NCI-H1092 (cell line): ENCODE measurements around the gene PTPRO.
A peak's percentile ranks its signal among the peaks of the same experiment; 100 is the strongest.
"Not testable (repeated sequence)": the region's sequence is repeated elsewhere in the genome, so short reads cannot be mapped to it uniquely, and the experiment has no call there.

Experiments
- DNase-seq: peaks from one replicate; lab custom pipeline; 2025; lab: John Stamatoyannopoulos, UW

PTPRO gene

GRCh38 chr12:15602051-15602672 is 279.9 kb downstream of the PTPRO start:
- DNase-seq = no peak

DNA sequence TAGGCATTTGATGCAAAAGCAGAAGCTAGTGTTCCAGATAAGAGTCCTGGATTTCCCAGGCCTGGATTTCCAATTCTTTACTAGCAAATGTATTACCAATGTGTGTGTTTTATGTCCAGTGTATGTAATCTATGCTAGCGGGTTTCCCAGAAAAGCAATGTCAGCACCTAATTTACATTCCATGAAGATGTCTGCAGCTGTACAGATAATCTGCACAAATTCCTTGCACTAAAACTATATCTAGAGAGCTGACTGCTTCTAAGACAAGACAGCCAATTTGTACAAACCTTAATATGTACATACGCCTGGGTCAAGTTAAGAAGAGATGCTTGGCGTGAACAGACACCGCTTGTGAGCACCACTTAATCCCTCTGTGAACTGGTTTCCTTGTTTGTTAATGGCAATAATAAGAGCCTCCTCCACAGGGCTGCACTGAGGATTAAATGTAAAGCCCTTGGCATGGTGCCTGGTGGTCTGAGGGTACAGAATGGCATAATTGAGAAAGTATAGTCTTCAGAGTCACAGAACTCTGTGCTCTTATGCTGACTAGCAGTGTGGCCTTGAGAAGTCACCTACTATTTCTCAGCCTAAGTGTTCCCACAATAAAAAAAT is 281.3 kb downstream of the PTPRO start:
- DNase-seq = peak; percentile 45

- DNase-seq = no peak
Measured at GRCh38 chr12:15605881-15606590, 283.7 kb downstream of the PTPRO start.

- DNase-seq = no peak
Measured at GRCh38 chr12:15608406-15608805, 286.1 kb downstream of the PTPRO start.

DNA sequence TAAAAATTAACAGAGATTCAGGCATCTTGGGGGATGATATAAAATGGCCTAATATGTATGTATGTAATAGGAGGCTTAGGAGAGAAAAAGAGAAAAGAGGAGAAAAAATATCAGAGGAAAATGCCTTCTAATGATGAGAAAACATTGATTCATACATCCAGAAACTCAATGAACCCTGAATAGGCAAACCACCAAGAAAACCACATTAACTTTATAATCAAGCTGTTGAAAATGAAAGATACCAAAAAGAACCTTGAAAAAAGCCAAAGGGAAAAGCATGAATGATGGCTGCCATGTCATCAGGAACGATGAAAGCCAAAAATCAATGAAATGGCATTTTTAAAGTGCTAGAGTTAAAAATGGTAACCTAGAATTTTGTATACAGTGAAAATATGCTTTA is 286.6 kb downstream of the PTPRO start:
- DNase-seq = no peak

GRCh38 chr12:15613981-15614380 is 291.7 kb downstream of the PTPRO start:
- no peak for DNase-seq

DNA sequence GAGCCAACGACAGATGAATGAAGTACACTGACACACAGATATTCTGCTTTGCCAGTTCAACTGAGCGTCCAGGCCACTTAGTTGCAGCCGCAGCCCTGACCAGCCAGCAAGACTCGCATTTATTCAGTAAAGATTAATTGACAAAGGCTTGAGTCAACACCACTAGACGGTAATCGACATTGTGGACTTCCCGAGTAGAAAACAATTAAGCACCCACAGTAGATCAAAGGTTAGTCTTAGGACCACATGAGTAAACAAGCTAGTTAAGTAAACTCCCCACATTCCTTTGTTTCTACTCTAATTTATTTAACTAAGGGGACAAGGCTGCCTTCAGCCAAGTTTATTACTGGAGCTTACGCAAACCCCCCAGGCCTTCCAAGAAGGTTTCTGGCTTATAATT is 294.2 kb downstream of the PTPRO start:
- DNase-seq = not testable (repeated sequence)

GRCh38 chr12:15620741-15621539 is 298.6 kb downstream of the PTPRO start:
- DNase-seq = no peak

GRCh38 chr12:15625075-15625474 is 302.8 kb downstream of the PTPRO start:
- no peak for DNase-seq

DNA sequence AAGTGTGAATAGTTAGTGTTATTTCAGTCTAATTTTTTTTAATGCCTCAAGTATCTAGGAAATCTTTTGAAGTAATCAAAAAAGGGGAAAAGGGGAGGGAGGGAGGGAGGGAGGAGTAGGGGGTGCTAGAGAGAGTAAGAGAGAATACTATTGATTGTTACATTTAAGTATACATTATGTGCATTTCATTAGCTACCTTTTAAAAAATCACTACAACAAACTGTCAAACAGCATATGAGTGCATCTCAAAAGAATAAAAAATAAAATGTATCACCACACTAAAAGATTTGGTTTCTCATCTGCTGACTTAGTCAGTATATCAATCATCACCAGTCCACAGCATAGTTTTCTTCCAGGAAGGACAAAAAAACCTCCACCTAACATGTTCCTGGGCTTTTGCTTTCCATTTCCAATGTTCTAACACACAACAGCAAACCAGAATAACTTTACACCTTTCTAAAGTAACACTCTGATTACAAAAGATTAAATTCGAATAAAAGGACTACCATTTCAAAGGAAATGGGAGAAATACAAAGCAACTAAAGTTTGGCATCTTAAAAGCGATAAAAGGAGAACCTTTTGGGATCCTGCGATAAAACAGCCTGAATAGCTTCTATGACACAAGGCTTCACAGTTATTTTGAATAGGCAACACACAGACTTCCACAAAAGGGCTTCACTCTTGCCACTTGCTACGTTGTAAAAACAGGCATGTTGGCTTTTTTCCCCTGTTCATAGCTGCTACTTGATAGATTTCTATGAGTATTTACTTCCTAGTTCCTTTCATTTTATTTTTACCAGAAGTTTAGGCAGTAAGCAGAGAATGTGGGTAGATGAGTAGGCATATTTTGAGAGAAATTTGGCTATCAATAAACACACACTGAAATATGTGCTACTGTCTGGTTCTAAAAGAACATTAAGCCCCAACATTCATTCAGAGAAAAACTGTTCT is 306.0 kb downstream of the PTPRO start:
- no peak for DNase-seq

GRCh38 chr12:15629108-15629507 is 306.8 kb downstream of the PTPRO start:
- DNase-seq = no peak

- no peak for DNase-seq
Measured at GRCh38 chr12:15629761-15630160, 307.5 kb downstream of the PTPRO start.

GRCh38 chr12:15631007-15631715 is 308.9 kb downstream of the PTPRO start:
- no peak for DNase-seq

DNA sequence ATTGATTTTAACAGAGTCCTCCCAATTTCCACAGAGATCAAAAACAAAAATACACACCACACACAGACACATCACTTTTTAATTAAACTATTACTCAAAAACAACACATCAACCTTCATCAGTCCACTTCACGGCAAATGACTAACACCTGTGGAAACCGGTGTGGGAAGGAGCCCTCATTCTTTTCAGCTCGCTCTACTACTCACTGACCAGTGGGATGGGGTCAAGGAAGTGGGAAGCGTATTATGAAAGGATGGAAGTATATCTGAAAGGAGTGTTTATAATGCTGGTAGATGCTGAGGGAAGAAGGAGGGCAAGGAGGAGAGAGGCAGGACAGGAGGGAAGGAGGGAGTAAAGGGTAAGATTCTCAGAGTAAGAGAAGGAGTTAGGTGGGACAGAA is 310.4 kb downstream of the PTPRO start:
- DNase-seq = no peak

GRCh38 chr12:15633201-15633600 is 310.9 kb downstream of the PTPRO start:
- DNase-seq = no peak

DNA sequence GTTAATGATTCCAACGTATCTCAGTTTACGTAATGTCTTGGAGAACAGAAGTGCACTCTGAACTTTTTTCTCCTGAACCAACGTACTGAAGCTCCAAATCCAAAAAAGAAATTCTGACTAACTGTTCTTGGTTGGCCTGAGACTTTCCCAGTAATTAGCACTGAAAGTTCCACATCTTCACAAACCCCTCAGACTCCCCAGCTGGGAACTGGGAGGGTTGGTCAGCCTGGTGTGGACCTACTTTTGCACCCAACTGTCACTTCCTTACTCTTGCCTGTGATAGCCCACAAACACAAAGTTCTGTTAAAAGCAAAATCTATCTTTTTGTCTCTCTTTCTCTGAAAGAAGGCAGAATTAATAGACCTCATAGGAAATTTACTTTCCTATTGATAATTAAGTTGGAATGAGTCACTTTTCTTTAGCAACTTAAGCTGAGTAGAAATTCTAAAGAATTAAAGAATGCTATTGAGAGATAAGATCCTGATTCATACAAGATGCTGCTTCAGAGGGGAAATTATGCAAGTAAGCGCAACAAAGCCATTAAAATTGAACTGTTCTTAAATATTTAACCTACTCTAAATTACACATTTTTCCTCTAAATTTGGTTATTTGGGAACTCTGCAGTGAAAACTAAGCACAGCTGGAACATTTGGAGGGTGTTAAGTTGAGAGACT is 311.8 kb downstream of the PTPRO start:
- no peak for DNase-seq

- no peak for DNase-seq
Measured at GRCh38 chr12:15636060-15636890, 314.0 kb downstream of the PTPRO start.

GRCh38 chr12:15638231-15638630 is 315.9 kb downstream of the PTPRO start:
- DNase-seq = no peak

- no peak for DNase-seq
Measured at GRCh38 chr12:15644700-15645099, 322.4 kb downstream of the PTPRO start.
